Activated CD8-positive, alpha-beta T cell treated with anti-CD3 and anti-CD28 coated beads, Interleukin-2, amount 10 ng/mL, durations not matched to agents 7 days and 5 days (primary cell): ENCODE data around the gene AP1G1. TPM values are rescaled to one million over a fixed set of nuclear protein-coding genes. Genes with fewer than 3 reads are reported as not detected.
"Not testable (repeated sequence)": the region's sequence is repeated elsewhere in the genome, so short reads cannot be mapped to it uniquely, and the experiment has no call there.

Experiments
- ATAC-seq: fragments of 150-1000 bp; cut with Tn5 transposase; one replicate; pipeline ENCODE4 v1.10.0; 2021; ENCODE audit warnings: moderate library complexity
- CTCF ChIA-PET: fragments of 350-600 bp; sonication (Branson Sonifier 250); formaldehyde crosslinking; loops from one replicate; lab custom pipeline; 2021; ENCODE audit warnings: antibody characterized with exemption; lab: Charles Lee
- POLR2A ChIA-PET: fragments of 350-600 bp; sonication (Branson Sonifier 250); formaldehyde crosslinking; loops from one replicate; lab custom pipeline; 2021; ENCODE audit warnings: antibody characterized with exemption; lab: Charles Lee
- DNase-seq: peaks from one replicate; pipeline ENCODE4 v3.0.0-alpha.2; 2020
- H3K27ac Mint-ChIP-seq: one replicate; pipeline ENCODE4 v1.8.0; 2021; ENCODE audit warnings: mild to moderate bottlenecking, mixed read lengths
- H3K27me3 Mint-ChIP-seq: one replicate; pipeline ENCODE4 v1.8.0; 2021; ENCODE audit warnings: low read depth, mixed read lengths
- H3K36me3 Mint-ChIP-seq: one replicate; pipeline ENCODE4 v1.8.0; 2021; ENCODE audit warnings: low read depth, mixed read lengths
- H3K4me1 Mint-ChIP-seq: one replicate; pipeline ENCODE4 v1.8.0; 2021; ENCODE audit warnings: low read depth, mixed read lengths
- H3K4me3 Mint-ChIP-seq: one replicate; pipeline ENCODE4 v1.8.0; 2021; ENCODE audit warnings: mild to moderate bottlenecking, mixed read lengths
- H3K9me3 Mint-ChIP-seq: one replicate; pipeline ENCODE4 v1.8.0; 2022; ENCODE audit warnings: mixed read lengths; ENCODE audit not compliant: insufficient read depth
- total RNA-seq, 2 experiments: library from RNA; stranded (reverse); gene quantifications; one replicate each; pipeline ENCODE4 v1.2.3, GENCODE V29; 2021

The AP1G1 gene
- total RNA-seq, 2 experiments from 2014 or later, result 74.9 to 77.4 TPM

- CTCF ChIA-PET, result interaction anchor here (1.2 to 1.4 kb wide), 2 partner anchors 88 to 263 kb away, joined by 3 to 5 read pairs; no protein-coding TSS in a partner anchor
- Mint-ChIP-seq H3K4me3 (no peak overlapping the region), H3K4me1 (peaks cover 4% of the 10 kb centered on the region), H3K9me3 (no peaks in the 10 kb centered on the region), H3K27me3 (no peaks in the 10 kb centered on the region), H3K27ac (no peak overlapping the region), H3K36me3 (no peaks in the 10 kb centered on the region)
- POLR2A ChIA-PET, result interaction anchor here (0.7 kb wide), 1 partner anchor 34 kb away, joined by 6 read pairs; no protein-coding TSS in a partner anchor
- ATAC-seq, result no peak
- no peak for DNase-seq
Observed at GRCh38 chr16:71698491-71698890, 110.1 kb downstream of the AP1G1 start.

GRCh38 chr16:71693164-71693563 lies 115.5 kb downstream of the AP1G1 start:
- no peak for ATAC-seq
- no peaks in the 10 kb centered on the region for H3K27me3 Mint-ChIP-seq
- H3K4me1 Mint-ChIP-seq, result peaks cover 4% of the 10 kb centered on the region
- H3K36me3 Mint-ChIP-seq, result no peaks in the 10 kb centered on the region
- DNase-seq, result no peak
- ChIA-PET POLR2A (interaction anchor here (0.5 kb wide), 1 partner anchor 180 kb away, joined by 3 read pairs; no protein-coding TSS in a partner anchor), CTCF (no interaction called here)
- H3K27ac Mint-ChIP-seq, result no peak overlapping the region
- H3K9me3 Mint-ChIP-seq, result no peaks in the 10 kb centered on the region
- H3K4me3 Mint-ChIP-seq, result no peak overlapping the region

- Mint-ChIP-seq H3K36me3 (peaks cover 3% of the 10 kb centered on the region), H3K27ac (no peak overlapping the region), H3K4me1 (no peaks in the 10 kb centered on the region), H3K27me3 (no peaks in the 10 kb centered on the region), H3K9me3 (no peaks in the 10 kb centered on the region), H3K4me3 (no peak overlapping the region)
- DNase-seq, result no peak
- CTCF ChIA-PET, result interaction anchor here (1.8 kb wide), 1 partner anchor 272 kb away, joined by 6 read pairs; no protein-coding TSS in a partner anchor
- ATAC-seq, result no peak
- POLR2A ChIA-PET, result no interaction called here
Observed at GRCh38 chr16:71689901-71690300, 118.7 kb downstream of the AP1G1 start.

DNA sequence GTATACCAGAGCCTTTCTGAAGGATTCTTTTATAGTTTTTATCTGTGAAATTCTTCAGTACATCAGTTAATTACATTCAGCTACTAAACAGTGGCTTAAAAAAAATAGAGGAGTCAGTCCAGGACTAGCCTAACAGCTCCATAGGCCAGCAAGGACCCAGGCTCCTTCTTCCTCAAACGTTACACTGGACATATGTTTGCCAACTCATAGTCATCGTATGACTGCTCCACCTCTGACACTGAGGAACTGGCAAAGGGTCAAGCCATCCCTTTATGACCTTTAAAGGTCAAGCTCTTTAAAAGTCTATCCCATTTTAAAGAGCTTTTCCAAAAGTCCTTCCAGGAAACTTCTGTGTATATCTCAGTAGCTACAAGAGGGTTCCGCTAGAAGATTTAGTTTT lies 120.8 kb downstream of the AP1G1 start:
- Mint-ChIP-seq H3K36me3 (peaks cover 11% of the 10 kb centered on the region), H3K27me3 (no peaks in the 10 kb centered on the region), H3K4me3 (no peak overlapping the region), H3K9me3 (no peaks in the 10 kb centered on the region), H3K4me1 (no peaks in the 10 kb centered on the region), H3K27ac (no peak overlapping the region)
- ATAC-seq (no peak), DNase-seq (no peak)
- POLR2A ChIA-PET, result no interaction called here
- CTCF ChIA-PET, result interaction anchor here (1.0 to 1.2 kb wide), 2 partner anchors 9 kb away, joined by 3 to 4 read pairs; no protein-coding TSS in a partner anchor

GRCh38 chr16:71684280-71684679 lies 124.4 kb downstream of the AP1G1 start:
- ATAC-seq, H3K27me3 Mint-ChIP-seq, H3K4me1 Mint-ChIP-seq, POLR2A ChIA-PET, H3K9me3 Mint-ChIP-seq, DNase-seq, H3K4me3 Mint-ChIP-seq, H3K27ac Mint-ChIP-seq, CTCF ChIA-PET: not testable (repeated sequence)
- peaks cover 14% of the 10 kb centered on the region for H3K36me3 Mint-ChIP-seq

DNA sequence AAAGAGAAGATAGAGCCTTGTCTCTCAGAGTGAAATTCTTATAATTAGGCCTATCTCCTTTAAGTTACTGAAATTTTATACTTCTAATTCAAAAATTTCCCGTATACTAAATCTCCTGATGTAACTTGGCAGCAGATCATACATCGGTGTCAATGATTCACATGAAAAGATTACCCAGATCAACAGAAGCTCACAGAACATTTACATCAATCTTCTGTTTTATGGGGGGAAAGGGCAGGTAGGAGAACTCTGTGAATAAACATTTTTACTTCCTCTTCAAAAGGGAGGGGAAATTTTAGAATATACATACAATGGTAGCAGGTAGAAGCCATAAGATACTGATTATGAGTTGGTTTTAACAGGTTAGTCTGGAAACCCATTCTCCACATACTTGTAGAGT lies 127.3 kb downstream of the AP1G1 start:
- no peak overlapping the region for H3K4me3 Mint-ChIP-seq
- peaks cover 14% of the 10 kb centered on the region for H3K4me1 Mint-ChIP-seq
- H3K36me3 Mint-ChIP-seq, result peaks cover 17% of the 10 kb centered on the region
- CTCF ChIA-PET, result no interaction called here
- DNase-seq (no peak), ATAC-seq (no peak)
- no peaks in the 10 kb centered on the region for H3K27me3 Mint-ChIP-seq
- POLR2A ChIA-PET, result no interaction called here
- no peak overlapping the region for H3K27ac Mint-ChIP-seq
- H3K9me3 Mint-ChIP-seq, result no peaks in the 10 kb centered on the region

Other genes with a start within 250 kb of the AP1G1 start
- not detected for gene TAT, start 231.7 kb downstream of the AP1G1 start, total RNA-seq
- gene MARVELD3, start 182.7 kb downstream of the AP1G1 start, total RNA-seq, result not detected
- gene PHLPP2, start 84.1 kb downstream of the AP1G1 start, total RNA-seq, result 1 to 10 TPM; 4.7 to 5.0 TPM
- 10 to 100 TPM; 20.3 to 22.6 TPM for gene ATXN1L, start 37.1 kb upstream of the AP1G1 start, total RNA-seq
- gene ZNF821, start 75.3 kb upstream of the AP1G1 start, total RNA-seq, result 1 to 10 TPM; 3.7 to 4.1 TPM
- gene IST1, start 86.7 kb upstream of the AP1G1 start, total RNA-seq, result 100 to 1,000 TPM; 155 to 174 TPM
- under 1 TPM; 0.78 to 0.79 TPM for gene PKD1L3, start 191.6 kb upstream of the AP1G1 start, total RNA-seq
- gene DHODH, start 199.9 kb upstream of the AP1G1 start, total RNA-seq, result 10 to 100 TPM; 14.7 to 18.3 TPM
- not detected for gene HP, start 245.7 kb upstream of the AP1G1 start, total RNA-seq